SHP77 treated with DMSO at 0.1 percent for 48 hours (cell line): ENCODE measurements around the gene TIPARP.
A peak's percentile ranks its signal among the peaks of the same experiment; 100 is the strongest.

ENCODE experiments used
- DNase-seq: peaks from one replicate; lab custom pipeline; 2025; lab: John Stamatoyannopoulos, UW

Gene TIPARP

DNA sequence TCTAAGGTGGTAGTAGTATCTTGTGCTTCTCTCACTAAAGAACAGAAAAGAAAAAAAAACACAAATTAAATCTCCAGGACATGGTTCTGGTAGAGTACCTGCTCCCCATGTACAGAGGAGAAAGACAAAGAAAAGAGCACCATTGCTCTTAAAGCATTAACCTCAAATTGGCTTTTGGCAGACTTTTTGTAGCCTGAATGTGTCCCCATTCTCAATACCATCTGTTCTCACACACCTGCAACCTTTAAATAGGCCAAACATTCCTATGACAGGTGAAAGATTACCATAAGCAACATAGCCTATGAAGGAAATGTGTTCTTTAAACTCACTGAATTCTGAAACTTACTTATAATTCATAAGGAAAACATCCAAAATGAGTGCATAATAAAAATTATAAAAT lies 68.0 kb downstream of the TIPARP start:
- DNase-seq, result no peak

DNA sequence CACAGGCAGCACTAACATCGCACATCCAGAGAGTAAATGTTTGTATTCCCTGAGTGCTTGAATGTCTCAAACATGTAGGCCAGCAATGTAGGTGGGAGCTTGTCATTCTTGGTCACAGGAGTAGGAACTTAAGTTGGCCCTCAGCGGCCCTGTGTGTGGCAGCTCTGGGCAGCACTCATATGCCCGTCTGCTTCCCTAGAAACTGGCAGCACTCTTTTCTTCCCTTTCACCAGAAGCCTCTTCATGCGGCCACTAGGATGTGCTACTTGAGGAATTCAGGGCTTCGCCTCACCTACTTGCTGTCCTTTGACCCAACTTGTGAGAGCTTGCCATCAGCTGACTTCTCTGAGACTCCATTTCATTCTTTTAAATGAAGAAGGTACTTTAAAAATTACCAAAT lies 69.5 kb downstream of the TIPARP start:
- no peak for DNase-seq

GRCh38 chr3:156744631-156745030 lies 70.2 kb downstream of the TIPARP start:
- no peak for DNase-seq

DNA sequence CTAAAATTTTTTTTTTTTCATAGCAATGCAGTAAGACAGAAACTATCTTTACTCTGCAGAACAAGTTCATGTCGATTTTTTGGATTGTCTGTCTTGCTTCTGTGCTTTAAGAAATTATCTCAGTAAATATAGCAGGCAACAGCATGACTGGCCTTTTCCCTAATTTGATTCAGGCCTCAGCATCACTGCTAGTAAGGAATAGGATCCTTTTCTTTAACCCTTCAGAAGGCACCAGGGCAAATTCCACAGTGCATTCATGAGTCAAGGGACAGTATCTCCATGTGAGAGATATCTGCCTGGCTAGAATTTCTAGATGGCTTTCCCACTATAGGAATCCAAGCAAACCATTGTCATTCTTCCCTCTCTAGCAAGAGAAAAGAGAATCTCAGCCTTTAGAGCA lies 71.4 kb downstream of the TIPARP start:
- DNase-seq, result no peak

- no peak for DNase-seq
These were observed 72.7 kb downstream of the TIPARP start for GRCh38 chr3:156747046-156747445.

DNA sequence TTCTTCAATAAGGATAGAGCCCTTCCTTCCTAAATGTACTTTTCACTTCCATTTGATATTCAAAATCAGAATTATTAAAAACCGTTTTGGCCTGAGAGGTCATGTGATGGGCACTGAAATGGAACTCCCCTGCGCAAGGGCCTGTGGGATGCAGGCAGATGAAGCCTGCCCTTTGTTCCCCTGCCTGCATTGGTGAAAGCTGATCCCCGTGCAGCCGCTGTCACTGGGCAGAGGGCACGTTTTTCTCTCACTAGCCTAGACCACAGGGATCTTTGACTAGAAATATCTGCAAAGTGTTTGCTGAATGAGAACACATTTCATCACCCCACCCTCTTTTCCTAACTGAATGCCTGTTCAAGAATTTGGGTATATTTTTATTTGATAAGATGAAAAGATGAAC lies 74.9 kb downstream of the TIPARP start:
- peak; percentile 40 for DNase-seq

GRCh38 chr3:156750191-156750873 lies 75.9 kb downstream of the TIPARP start:
- DNase-seq, result no peak

DNA sequence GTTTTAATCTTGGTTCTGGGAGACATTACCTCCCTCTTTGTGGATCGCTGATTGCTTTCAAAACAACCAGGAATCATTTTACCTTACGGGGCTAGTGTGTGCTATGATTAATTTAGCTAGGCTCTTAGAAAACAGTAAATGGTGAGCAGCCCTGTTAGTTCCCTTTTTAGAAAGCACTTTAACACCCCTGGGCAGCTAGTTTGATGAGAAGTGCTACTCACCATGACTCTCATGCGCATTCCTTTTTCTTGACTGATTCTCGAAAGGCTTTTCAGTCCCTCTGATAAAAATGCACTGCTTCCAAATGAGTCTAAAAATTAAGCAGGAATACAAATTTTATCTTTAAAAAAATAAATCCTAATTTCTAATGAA lies 76.5 kb downstream of the TIPARP start:
- DNase-seq, result no peak

GRCh38 chr3:156751461-156752025 lies 77.2 kb downstream of the TIPARP start:
- DNase-seq, result no peak
